Activated CD4-positive, alpha-beta T cell treated with anti-CD3 and anti-CD28 coated beads for 36 hours (primary cell): ENCODE results near the gene MYO1E. TPM values are rescaled to one million over a fixed set of nuclear protein-coding genes. Genes with fewer than 3 reads are reported as not detected.
A peak's percentile ranks its signal among the peaks of the same experiment; 100 is the strongest.
"Not testable (repeated sequence)": the region's sequence is repeated elsewhere in the genome, so short reads cannot be mapped to it uniquely, and the experiment has no call there.

ENCODE experiments used
- ATAC-seq: fragments of 200-7000 bp; cut with Tn5 transposase; one replicate; pipeline ENCODE4 v1.10.0; 2021; ENCODE audit warnings: mild to moderate bottlenecking, moderate library complexity
- CTCF ChIA-PET: fragments of 350-600 bp; sonication (Branson Sonifier 250); formaldehyde crosslinking; loops from one replicate; lab custom pipeline; 2021; ENCODE audit warnings: antibody characterized with exemption; lab: Charles Lee
- POLR2A ChIA-PET: fragments of 350-600 bp; sonication (Branson Sonifier 250); formaldehyde crosslinking; loops from one replicate; lab custom pipeline; 2021; ENCODE audit warnings: antibody characterized with exemption, inconsistent platforms; lab: Charles Lee
- DNase-seq: peaks from one replicate; pipeline ENCODE4 v3.0.0-alpha.2; 2020
- H3K27ac Mint-ChIP-seq: one replicate; pipeline ENCODE4 v1.8.0; 2021; ENCODE audit warnings: mixed read lengths
- H3K27me3 Mint-ChIP-seq: one replicate; pipeline ENCODE4 v1.8.0; 2021; ENCODE audit warnings: mixed read lengths
- H3K36me3 Mint-ChIP-seq: one replicate; pipeline ENCODE4 v1.8.0; 2021; ENCODE audit warnings: low read depth, mixed read lengths
- H3K4me1 Mint-ChIP-seq: one replicate; pipeline ENCODE4 v1.8.0; 2021; ENCODE audit warnings: mixed read lengths
- H3K4me3 Mint-ChIP-seq: one replicate; pipeline ENCODE4 v1.8.0; 2021; ENCODE audit warnings: mild to moderate bottlenecking, moderate library complexity, mixed read lengths
- H3K9me3 Mint-ChIP-seq: one replicate; pipeline ENCODE4 v1.8.0; 2021; ENCODE audit warnings: low read depth, mixed read lengths
- intact Hi-C, 2 experiments: fragments of 100-400 bp; cut with DNase I in 1 of 2; cut with micrococcal nuclease in 1 of 2; formaldehyde crosslinking; loops; one replicate each; pipeline versions ENCODE4 v1.14.2 to v1.15.1; 2022 to 2024; cut with DNase I, micrococcal nuclease
- total RNA-seq, 2 experiments: library from RNA; stranded (reverse); gene quantifications; one replicate each; pipeline ENCODE4 v1.2.3, GENCODE V29; 2021

The MYO1E gene
- total RNA-seq, 2 experiments from 2014 or later: 8.0 to 12.6 TPM

DNA sequence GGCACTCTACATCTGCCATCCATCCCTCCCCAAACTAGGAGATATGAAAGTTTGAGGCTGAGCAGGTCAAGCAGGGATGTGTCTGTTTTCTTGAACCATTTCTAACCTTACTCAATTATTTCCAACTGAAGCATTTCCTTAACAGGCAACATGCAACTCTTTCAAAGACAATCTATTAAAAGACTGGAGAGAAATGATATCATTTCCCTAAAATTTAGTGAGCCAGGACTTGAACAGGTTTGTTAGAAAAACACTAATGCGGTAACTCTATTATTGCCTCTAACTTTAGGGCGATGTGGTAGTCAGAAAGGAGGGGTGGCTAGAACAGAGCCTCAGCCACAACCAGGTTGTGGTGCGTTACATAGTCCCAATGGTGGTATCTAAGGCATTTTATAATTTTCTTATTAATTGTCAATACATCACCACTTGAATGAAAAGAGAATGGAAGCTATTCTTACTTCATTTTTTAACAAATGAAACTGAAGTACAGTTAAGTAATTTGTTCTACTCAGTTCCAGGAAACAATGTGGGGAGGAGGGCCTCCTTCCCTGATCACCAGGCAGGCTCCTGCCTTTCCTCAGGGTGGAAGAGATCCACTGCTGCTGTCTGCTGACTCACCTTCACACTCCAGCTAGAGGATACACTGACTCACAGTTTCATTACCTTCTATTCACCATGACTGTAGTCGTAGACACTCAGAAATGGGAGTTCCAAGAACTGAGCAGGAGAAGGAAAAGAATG, 22.8 kb downstream of the MYO1E start:
- Mint-ChIP-seq H3K27ac (peak overlapping the region; percentile 2), H3K36me3 (no peaks in the 10 kb centered on the region), H3K27me3 (peaks cover 5% of the 10 kb centered on the region), H3K4me3 (no peak overlapping the region), H3K9me3 (no peaks in the 10 kb centered on the region), H3K4me1 (peaks cover 18% of the 10 kb centered on the region)
- ChIA-PET POLR2A (no interaction called here), CTCF (no interaction called here)
- DNase-seq: peak; percentile 51
- intact Hi-C loops: loop anchor here in 1 of 2 experiments (1.0 kb wide), 1 partner anchor 52 kb away; no protein-coding TSS in a partner anchor
- ATAC-seq: peak; percentile 100

DNA sequence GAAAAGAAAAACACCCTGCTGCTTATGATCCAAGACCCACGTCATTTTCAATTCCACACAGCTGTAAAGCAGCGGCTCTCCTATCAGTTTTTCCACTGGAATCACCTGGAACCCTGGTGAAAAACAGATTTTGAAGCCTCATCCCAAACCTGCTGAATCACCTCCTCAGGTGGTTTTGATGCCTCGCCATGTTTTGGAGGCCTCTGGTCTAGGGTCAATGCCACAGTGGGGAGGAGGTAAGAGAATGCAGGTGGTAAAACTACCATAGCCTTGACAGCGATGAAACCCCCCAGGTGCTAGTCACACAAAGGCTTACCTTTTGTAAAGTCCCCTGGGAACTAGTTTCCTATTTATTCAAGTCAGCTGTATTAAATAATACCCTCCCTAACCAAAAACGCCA, 24.8 kb downstream of the MYO1E start:
- H3K27ac Mint-ChIP-seq: no peak overlapping the region
- H3K9me3 Mint-ChIP-seq: no peaks in the 10 kb centered on the region
- ChIA-PET CTCF (interaction anchor here (0.5 to 0.7 kb wide), 2 partner anchors 139 to 160 kb away, joined by 4 to 6 read pairs; no protein-coding TSS in a partner anchor), POLR2A (no interaction called here)
- peaks cover 7% of the 10 kb centered on the region for H3K27me3 Mint-ChIP-seq
- ATAC-seq (no peak), DNase-seq (no peak)
- no peak overlapping the region for H3K4me3 Mint-ChIP-seq
- H3K4me1 Mint-ChIP-seq: peaks cover 10% of the 10 kb centered on the region
- H3K36me3 Mint-ChIP-seq: no peaks in the 10 kb centered on the region
- intact Hi-C loops: no loop called here

DNA sequence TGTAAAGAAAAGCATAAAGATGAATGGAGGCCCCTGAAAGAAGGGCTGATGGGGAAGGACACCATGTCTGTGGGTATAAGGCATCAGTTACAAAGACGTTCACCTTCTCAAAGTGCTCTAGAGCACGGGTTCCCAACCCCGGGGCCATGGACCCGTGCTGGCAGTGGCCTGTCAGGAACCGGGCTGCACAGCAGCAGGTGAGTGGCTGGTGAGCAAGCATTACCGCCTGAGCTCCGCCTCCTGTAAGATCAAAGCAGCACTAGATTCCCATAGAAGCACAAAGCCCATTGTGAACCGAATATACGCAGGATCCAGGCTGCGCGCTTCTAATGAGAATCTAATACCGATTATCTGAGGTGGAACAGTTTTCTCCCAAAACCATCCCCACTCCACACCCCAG, 25.7 kb downstream of the MYO1E start:
- no peak overlapping the region for H3K4me3 Mint-ChIP-seq
- ATAC-seq (no peak), DNase-seq (no peak)
- peaks cover 10% of the 10 kb centered on the region for H3K4me1 Mint-ChIP-seq
- POLR2A ChIA-PET: no interaction called here
- H3K9me3 Mint-ChIP-seq: no peaks in the 10 kb centered on the region
- intact Hi-C loops: no loop called here
- CTCF ChIA-PET: no interaction called here
- H3K27ac Mint-ChIP-seq: no peak overlapping the region
- peaks cover 7% of the 10 kb centered on the region for H3K27me3 Mint-ChIP-seq
- H3K36me3 Mint-ChIP-seq: no peaks in the 10 kb centered on the region

DNA sequence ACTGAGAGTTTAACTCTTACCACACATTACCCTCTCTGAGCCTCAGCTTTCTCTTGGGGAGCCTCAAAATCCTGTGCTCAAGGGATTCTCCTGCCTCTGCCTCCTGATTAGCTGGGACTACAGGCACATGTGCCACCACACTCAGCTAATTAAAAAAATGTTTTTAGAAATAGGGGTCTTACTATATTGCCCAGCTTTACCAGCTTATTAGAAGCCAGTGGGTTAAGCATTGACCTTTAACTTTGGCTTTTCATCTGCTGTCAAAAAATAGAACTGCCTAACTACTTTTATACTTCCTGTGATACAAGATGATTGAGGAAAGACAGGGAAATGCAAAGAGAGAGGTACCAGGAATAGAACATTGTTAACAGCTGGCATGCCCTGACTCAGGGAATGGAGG, 27.3 kb downstream of the MYO1E start:
- Mint-ChIP-seq H3K27ac (no peak overlapping the region), H3K36me3 (no peaks in the 10 kb centered on the region), H3K9me3 (no peaks in the 10 kb centered on the region), H3K4me3 (no peak overlapping the region), H3K4me1 (peaks cover 7% of the 10 kb centered on the region), H3K27me3 (peaks cover 4% of the 10 kb centered on the region)
- DNase-seq (no peak), ATAC-seq (no peak)
- ChIA-PET CTCF (interaction anchor here (0.6 to 1.3 kb wide), 2 partner anchors 183 to 1124 kb away, joined by 3 read pairs; no protein-coding TSS in a partner anchor), POLR2A (no interaction called here)
- intact Hi-C loops: no loop called here

DNA sequence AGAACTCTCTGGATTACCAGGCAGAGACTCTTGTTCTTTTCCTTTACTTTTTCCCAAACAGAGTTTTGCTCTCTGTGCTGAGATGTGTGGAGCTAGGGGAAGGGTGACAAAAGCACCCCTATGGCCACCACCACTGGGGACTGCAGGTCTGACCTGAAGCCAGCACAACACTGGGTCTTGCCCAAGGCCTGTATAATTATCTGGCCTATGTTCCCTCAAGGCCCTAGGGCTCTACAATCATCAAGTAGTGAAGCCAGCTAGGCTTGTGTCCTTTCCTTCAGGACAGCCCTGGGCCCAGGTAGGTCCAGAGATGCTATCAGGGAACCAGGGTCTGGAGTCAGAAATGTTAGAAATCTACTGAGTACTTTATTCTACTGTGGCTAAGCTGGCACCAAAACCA, 28.4 kb downstream of the MYO1E start:
- Mint-ChIP-seq H3K27ac (no peak overlapping the region), H3K27me3 (peaks cover 4% of the 10 kb centered on the region), H3K9me3 (no peaks in the 10 kb centered on the region), H3K36me3 (no peaks in the 10 kb centered on the region), H3K4me1 (no peaks in the 10 kb centered on the region), H3K4me3 (no peak overlapping the region)
- POLR2A ChIA-PET: no interaction called here
- CTCF ChIA-PET: interaction anchor here (0.7 to 1.3 kb wide), 2 partner anchors 184 to 237 kb away, joined by 3 read pairs; no protein-coding TSS in a partner anchor
- ATAC-seq: no peak
- DNase-seq: no peak
- intact Hi-C loops: no loop called here

DNA sequence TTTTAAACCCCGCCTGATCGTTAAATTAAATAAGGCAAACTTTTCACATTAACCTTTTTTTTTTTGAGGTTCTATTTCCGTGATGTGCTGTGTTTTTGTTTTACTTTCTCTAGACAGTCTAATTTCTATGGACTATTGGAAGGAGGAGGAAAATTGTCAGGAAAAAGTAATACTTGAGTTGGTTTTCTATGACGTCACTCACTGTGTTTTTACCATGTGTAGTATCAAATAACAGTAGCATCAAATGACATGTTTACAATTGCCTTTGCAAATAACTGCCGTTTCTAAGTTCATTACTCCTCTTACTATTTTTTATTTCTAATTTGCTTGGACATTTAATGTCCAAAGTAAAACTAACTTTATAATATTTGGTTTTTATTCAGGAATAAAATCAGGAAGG, 32.3 kb downstream of the MYO1E start:
- Mint-ChIP-seq H3K27me3 (peaks cover 4% of the 10 kb centered on the region), H3K9me3 (no peaks in the 10 kb centered on the region), H3K4me3 (no peak overlapping the region), H3K27ac (no peak overlapping the region), H3K36me3 (no peaks in the 10 kb centered on the region), H3K4me1 (no peaks in the 10 kb centered on the region)
- no peak for ATAC-seq
- no peak for DNase-seq
- CTCF ChIA-PET: no interaction called here
- intact Hi-C loops: no loop called here
- POLR2A ChIA-PET: no interaction called here

DNA sequence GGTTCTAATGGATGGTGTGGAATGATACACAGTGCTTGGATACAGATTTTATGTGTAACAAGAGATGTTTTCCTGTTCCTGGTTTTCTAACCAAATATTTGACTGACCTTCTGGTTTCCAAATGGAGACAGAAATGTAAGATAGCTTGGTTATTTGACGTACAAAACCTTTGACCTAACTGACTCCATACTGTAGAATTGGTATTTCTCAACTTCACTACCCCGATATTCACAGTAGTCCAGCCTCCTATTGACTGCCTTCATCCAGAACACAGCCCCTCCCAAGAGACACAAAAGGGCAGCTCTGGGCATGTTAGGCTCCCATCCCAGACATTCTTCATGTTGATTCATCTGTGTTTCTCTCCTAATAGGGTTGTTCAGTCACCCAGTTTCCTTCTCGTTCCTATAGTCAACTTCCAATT, 33.4 kb downstream of the MYO1E start:
- no peaks in the 10 kb centered on the region for H3K4me1 Mint-ChIP-seq
- H3K4me3 Mint-ChIP-seq: no peak overlapping the region
- no peaks in the 10 kb centered on the region for H3K36me3 Mint-ChIP-seq
- peaks cover 2% of the 10 kb centered on the region for H3K27me3 Mint-ChIP-seq
- ATAC-seq: no peak
- intact Hi-C loops: no loop called here
- DNase-seq: no peak
- H3K9me3 Mint-ChIP-seq: no peaks in the 10 kb centered on the region
- ChIA-PET CTCF (interaction anchor here (1.0 kb wide), 1 partner anchor 44 kb away, joined by 3 read pairs; no protein-coding TSS in a partner anchor), POLR2A (no interaction called here)
- H3K27ac Mint-ChIP-seq: no peak overlapping the region

DNA sequence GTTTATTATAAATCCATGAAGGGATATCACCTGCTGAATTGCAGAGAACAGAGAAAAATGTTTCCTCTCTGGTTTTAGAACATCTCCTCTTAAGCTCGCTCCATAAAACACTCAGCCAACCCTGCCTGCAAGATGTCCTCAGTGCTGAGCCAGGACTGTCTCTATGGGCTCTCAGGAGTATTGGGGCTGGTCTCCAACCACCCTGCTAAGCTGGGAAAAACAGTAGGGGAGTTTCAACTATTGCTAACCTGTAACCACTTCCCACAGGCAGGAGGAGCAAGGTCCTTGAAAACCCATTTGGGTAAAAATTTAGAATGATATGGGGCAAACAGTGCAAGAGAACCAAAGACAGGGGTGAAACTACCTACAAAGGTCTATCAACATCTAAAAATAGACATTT, 34.3 kb downstream of the MYO1E start:
- ChIA-PET POLR2A (no interaction called here), CTCF (no interaction called here)
- intact Hi-C loops: no loop called here
- Mint-ChIP-seq H3K4me1 (no peaks in the 10 kb centered on the region), H3K27me3 (peaks cover 2% of the 10 kb centered on the region), H3K4me3 (no peak overlapping the region), H3K27ac (no peak overlapping the region), H3K9me3 (no peaks in the 10 kb centered on the region), H3K36me3 (no peaks in the 10 kb centered on the region)
- ATAC-seq: no peak
- DNase-seq: no peak

DNA sequence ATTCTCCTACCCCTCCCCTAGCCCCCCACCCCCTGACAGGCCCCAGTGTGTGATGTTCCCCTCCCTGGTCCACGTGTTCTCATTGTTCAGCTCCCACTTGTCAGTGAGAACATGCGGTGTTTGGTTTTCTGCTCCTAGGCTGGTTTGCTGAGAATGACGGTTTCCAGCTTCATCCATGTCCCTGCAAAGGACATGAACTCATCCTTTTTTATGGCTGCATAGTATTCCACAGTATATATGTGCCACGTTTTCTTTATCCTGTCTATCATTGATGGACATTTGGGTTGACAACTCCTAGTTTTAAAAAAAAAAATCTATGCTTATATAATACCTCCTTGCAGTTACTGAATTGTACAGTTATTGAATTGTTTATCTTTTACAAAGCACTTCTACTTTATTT, 35.9 kb downstream of the MYO1E start:
- CTCF ChIA-PET, H3K27me3 Mint-ChIP-seq: not testable (repeated sequence)

DNA sequence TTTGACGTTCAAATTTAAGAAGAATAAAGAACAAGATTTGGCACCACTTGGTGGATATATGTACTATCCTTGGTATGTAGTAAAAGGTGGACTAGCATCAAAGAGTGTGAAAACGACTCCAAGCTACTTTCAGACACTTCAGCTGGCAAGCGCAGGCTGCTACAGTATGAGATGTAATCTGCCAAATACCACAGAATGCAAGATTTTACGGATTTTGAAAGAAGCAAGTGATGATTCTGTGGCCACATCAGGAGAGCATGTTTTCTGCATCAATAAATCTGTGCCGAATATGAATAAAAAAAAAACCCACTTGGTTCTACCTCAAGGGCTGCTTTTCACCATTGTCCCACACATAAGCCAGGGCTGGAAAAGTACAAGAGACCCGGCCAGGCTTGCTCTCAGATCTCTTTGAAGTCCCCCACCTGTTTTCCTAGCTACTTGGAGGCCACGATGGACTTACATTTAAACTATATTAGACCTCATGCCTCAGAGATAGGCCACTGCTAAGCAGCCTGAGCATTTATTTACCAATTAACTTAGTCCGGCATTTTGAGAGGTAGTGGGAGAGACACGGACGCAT, 37.4 kb downstream of the MYO1E start:
- Mint-ChIP-seq H3K36me3 (no peaks in the 10 kb centered on the region), H3K4me3 (no peak overlapping the region), H3K4me1 (no peaks in the 10 kb centered on the region), H3K27me3 (peaks cover 2% of the 10 kb centered on the region), H3K27ac (no peak overlapping the region), H3K9me3 (no peaks in the 10 kb centered on the region)
- DNase-seq (no peak), ATAC-seq (no peak)
- intact Hi-C loops: no loop called here
- ChIA-PET CTCF (no interaction called here), POLR2A (interaction anchor here (0.6 kb wide), 1 partner anchor 87 kb away, joined by 3 read pairs; no protein-coding TSS in a partner anchor)

More for the DNA sequence above, 35.9 kb downstream of the MYO1E start:
- H3K9me3 Mint-ChIP-seq, H3K4me3 Mint-ChIP-seq, H3K36me3 Mint-ChIP-seq, intact Hi-C loops, POLR2A ChIA-PET, H3K27ac Mint-ChIP-seq, DNase-seq, ATAC-seq, H3K4me1 Mint-ChIP-seq: not testable (repeated sequence)

DNA sequence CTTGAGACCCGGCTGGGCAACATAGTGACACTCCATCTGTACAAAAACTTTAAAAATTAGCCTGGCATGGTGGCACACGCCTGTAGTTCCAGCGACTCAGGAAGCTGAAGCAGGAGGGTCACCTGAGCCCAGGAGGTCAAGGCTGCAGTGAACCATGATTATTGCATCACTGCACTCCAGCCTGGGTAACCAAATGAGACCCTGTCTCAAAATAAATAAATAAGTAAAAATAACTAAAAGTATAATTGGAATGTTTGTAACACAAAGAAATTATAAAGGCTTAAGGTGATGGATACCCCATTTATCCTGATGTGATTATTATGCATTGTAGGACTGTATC, 38.6 kb downstream of the MYO1E start:
- Mint-ChIP-seq H3K4me1 (no peaks in the 10 kb centered on the region), H3K27ac (no peak overlapping the region), H3K27me3 (peaks cover 2% of the 10 kb centered on the region), H3K36me3 (no peaks in the 10 kb centered on the region), H3K4me3 (no peak overlapping the region), H3K9me3 (no peaks in the 10 kb centered on the region)
- no peak for ATAC-seq
- intact Hi-C loops: no loop called here
- ChIA-PET POLR2A (no interaction called here), CTCF (interaction anchor here (0.8 kb wide), 1 partner anchor 159 kb away, joined by 3 read pairs; no protein-coding TSS in a partner anchor)
- DNase-seq: no peak
